HCT116 (cell line): ENCODE measurements around the gene SLC28A3. TPM values are rescaled to one million over a fixed set of nuclear protein-coding genes. Genes with fewer than 3 reads are reported as not detected.

Source experiments
- ATAC-seq: fragments of 200-7000 bp; cut with Tn5 transposase; 2 replicates; pipeline ENCODE4 v1.9.1; 2020; ENCODE audit warnings: mild to moderate bottlenecking, moderate library complexity
- BruUV-seq: library from RNA; stranded (reverse); fragments of 400-500 nt; replicated peaks from 2 replicates; lab custom pipeline; 2021; lab: Mats Ljungman, UMichigan
- CTCF ChIA-PET: fragments of 300-600 bp; sonication (Branson Sonifier 250); formaldehyde crosslinking; loops from one replicate; lab custom pipeline; 2021; ENCODE audit warnings: antibody characterized with exemption; lab: Charles Lee
- POLR2A ChIA-PET: fragments of 300-600, 350-600 bp; sonication (Branson Sonifier 250); formaldehyde crosslinking; loops from one replicate; lab custom pipeline; 2021; ENCODE audit warnings: antibody characterized with exemption; lab: Charles Lee
- RAD21 ChIA-PET, 2 experiments: fragments of 300-600 bp; sonication (Branson Sonifier 250); formaldehyde crosslinking; loops; one replicate each; lab custom pipeline; 2023; ENCODE audit warnings: low total read pairs in 2 of 2; ENCODE audit not compliant: uncharacterized antibody in 2 of 2, unreplicated experiment in 2 of 2, low non-redundant PET in 1 of 2; lab: Charles Lee
- DNase-seq: peaks from one replicate; pipeline ENCODE4 v3.0.0-alpha.2; 2010; ENCODE audit warnings: low read depth, low spot score
- H2AFZ ChIP-seq: fragments of 200-600 bp; shearing (Covaris generic), sonication (generic); 2 replicates; pipeline ENCODE4 v1.6.1; 2017; ENCODE audit warnings: low read depth, mixed run types, mixed read lengths, antibody characterized with exemption, low read length; ENCODE audit not compliant: poor library complexity, severe bottlenecking
- H3K27ac ChIP-seq: 2 replicates; pipeline ENCODE4 v1.5.1; 2012; ENCODE audit warnings: low read depth, low read length
- H3K27me3 ChIP-seq: fragments of 200-600 bp; sonication (generic); 2 replicates; pipeline ENCODE4 v1.6.1; 2016; ENCODE audit warnings: mixed run types, low read length, mixed read lengths; ENCODE audit not compliant: insufficient read depth
- H3K36me3 ChIP-seq, 2 experiments: fragments of 200-500 bp in 1 of 2; fragments of 200-600 bp in 1 of 2; sonication (Bioruptor generic) in 1 of 2; sonication (generic) in 1 of 2; 2 replicates each; pipeline versions ENCODE4 v1.5.1 to v1.6.1; 2014 to 2016; ENCODE audit warnings: low read length in 2 of 2, inconsistent platforms in 1 of 2, mixed read lengths in 1 of 2, mixed run types in 1 of 2; ENCODE audit not compliant: insufficient read depth in 2 of 2, control insufficient read depth in 1 of 2
- H3K4me1 ChIP-seq, 2 experiments: fragments of 200-600 bp in 1 of 2; sonication (generic) in 1 of 2; 2 replicates each; pipeline versions ENCODE4 v1.5.1 to v1.6.1; 2012 to 2017; ENCODE audit warnings: low read length in 2 of 2, inconsistent platforms in 1 of 2, mild to moderate bottlenecking in 1 of 2, mixed read lengths in 1 of 2, mixed run types in 1 of 2, moderate library complexity in 1 of 2; ENCODE audit not compliant: insufficient read depth in 2 of 2, control insufficient read depth in 1 of 2
- H3K4me2 ChIP-seq: fragments of 200-600 bp; sonication (generic); 2 replicates; pipeline ENCODE4 v1.6.1; 2017; ENCODE audit warnings: mixed run types, low read length, mixed read lengths
- H3K4me3 ChIP-seq, 2 experiments: fragments of 200-600 bp in 1 of 2; sonication (generic) in 1 of 2; replicated peaks in 1 of 2; 2 replicates each; pipeline ENCODE4 v1.5.1; 2011 to 2016; ENCODE audit warnings: low read length in 2 of 2, control low read depth in 1 of 2, low read depth in 1 of 2, mild to moderate bottlenecking in 1 of 2, mixed read lengths in 1 of 2, mixed run types in 1 of 2
- H3K79me2 ChIP-seq: fragments of 200-600 bp; sonication (generic); 2 replicates; pipeline ENCODE4 v1.6.1; 2017; ENCODE audit warnings: mild to moderate bottlenecking, mixed run types, low read length, moderate library complexity, mixed read lengths; ENCODE audit not compliant: insufficient read depth
- H3K9ac ChIP-seq: fragments of 200-600 bp; sonication (generic); 2 replicates; pipeline ENCODE4 v1.6.1; 2016; ENCODE audit warnings: low read length, mixed read lengths
- H3K9me2 ChIP-seq: fragments of 200-600 bp; sonication (generic), shearing (Covaris generic); 2 replicates; pipeline ENCODE4 v1.6.1; 2017; ENCODE audit warnings: mixed run types, mild to moderate bottlenecking, moderate library complexity; ENCODE audit not compliant: insufficient read depth
- H3K9me3 ChIP-seq, 2 experiments: fragments of 200-500 bp in 1 of 2; fragments of 200-600 bp in 1 of 2; sonication (Bioruptor generic) in 1 of 2; sonication (generic) in 1 of 2; 2 replicates each; pipeline ENCODE4 v1.6.1; 2014 to 2017; ENCODE audit warnings: low read length in 2 of 2, mixed read lengths in 2 of 2, inconsistent platforms in 1 of 2, low read depth in 1 of 2, mild to moderate bottlenecking in 1 of 2, mixed run types in 1 of 2, moderate library complexity in 1 of 2; ENCODE audit not compliant: control insufficient read depth in 1 of 2, insufficient read depth in 1 of 2
- H4K20me1 ChIP-seq: fragments of 200-600 bp; sonication (generic), shearing (Covaris generic); 2 replicates; pipeline ENCODE4 v1.6.1; 2017; ENCODE audit warnings: mixed run types, mild to moderate bottlenecking, moderate library complexity; ENCODE audit not compliant: insufficient read depth
- ATF3 ChIP-seq: IDR thresholded peaks from 2 replicates; pipeline ENCODE4 v1.6.1; 2012
- CTCF ChIP-seq, 3 experiments: fragments of 200-600 bp in 1 of 3; sonication (generic) in 1 of 3; IDR thresholded peaks in 2 of 3; conservative IDR thresholded peaks in 1 of 3; 2 replicates each; pipeline ENCODE4 v1.5.1; 2012 to 2017; ENCODE audit warnings: low read depth in 2 of 3, low read length in 2 of 3, antibody characterized with exemption in 1 of 3, borderline replicate concordance in 1 of 3, control low read depth in 1 of 3, mild to moderate bottlenecking in 1 of 3, mixed read lengths in 1 of 3, mixed run types in 1 of 3, moderate library complexity in 1 of 3; ENCODE audit not compliant: insufficient read depth in 1 of 3
- EGR1 ChIP-seq: IDR thresholded peaks from 2 replicates; pipeline ENCODE4 v1.6.1; 2012; ENCODE audit warnings: low read depth
- EZH2 ChIP-seq: fragments of 200-600 bp; sonication (generic); IDR thresholded peaks from 2 replicates; pipeline ENCODE4 v1.6.1; 2017; ENCODE audit warnings: antibody characterized with exemption, mixed run types
- EZH2phosphoT487 ChIP-seq: fragments of 200-600 bp; IDR thresholded peaks from 2 replicates; pipeline ENCODE4 v1.6.1; 2018; ENCODE audit warnings: antibody characterized with exemption, borderline replicate concordance
- JUND ChIP-seq: IDR thresholded peaks from 2 replicates; pipeline ENCODE4 v1.6.1; 2012
- POLR2A ChIP-seq: IDR thresholded peaks from 2 replicates; pipeline ENCODE4 v1.7.0; 2011; ENCODE audit warnings: borderline replicate concordance; ENCODE audit not compliant: insufficient read depth, insufficient read length; ENCODE audit errors: extremely low read depth
- RAD21 ChIP-seq: IDR thresholded peaks from 2 replicates; pipeline ENCODE4 v1.6.1; 2012; ENCODE audit warnings: low read depth, mild to moderate bottlenecking
- REST ChIP-seq: IDR thresholded peaks from 2 replicates; pipeline ENCODE4 v1.6.1; 2012; ENCODE audit warnings: low read depth
- SP1 ChIP-seq: IDR thresholded peaks from 2 replicates; pipeline ENCODE4 v1.6.1; 2012; ENCODE audit warnings: low read depth
- TCF7L2 ChIP-seq: IDR thresholded peaks from 2 replicates; pipeline ENCODE4 v1.7.0; 2011; ENCODE audit warnings: borderline replicate concordance, inconsistent platforms; ENCODE audit not compliant: insufficient read depth, insufficient read length; ENCODE audit errors: extremely low read depth
- YY1 ChIP-seq: IDR thresholded peaks from 2 replicates; pipeline ENCODE4 v1.6.1; 2011; ENCODE audit warnings: low read length, low read depth, moderate library complexity, mild to moderate bottlenecking; ENCODE audit not compliant: insufficient replicate concordance; ENCODE audit errors: extremely low read depth
- ZBTB33 ChIP-seq: IDR thresholded peaks from 2 replicates; pipeline ENCODE4 v1.6.1; 2011; ENCODE audit warnings: mild to moderate bottlenecking, low read length, moderate library complexity; ENCODE audit not compliant: insufficient replicate concordance; ENCODE audit errors: extremely low read depth
- ZFX ChIP-seq: fragments of 450-650 bp; IDR thresholded peaks from 2 replicates; pipeline ENCODE4 v1.6.1; 2017
- ZNF274 ChIP-seq: fragments of 200-500 bp; sonication (Bioruptor generic); IDR thresholded peaks from 2 replicates; pipeline ENCODE4 v1.6.1; 2014; ENCODE audit warnings: mild to moderate bottlenecking, low read depth, low read length, inconsistent platforms
- intact Hi-C: fragments of 100-400 bp; cut with micrococcal nuclease; formaldehyde crosslinking; loops from 2 replicates; pipeline ENCODE4 v1.10.0; 2022
- total RNA-seq: library from RNA; stranded (reverse); gene quantifications from one replicate; pipeline ENCODE4 v1.2.1, GENCODE V29; 2021; ENCODE audit not compliant: unreplicated experiment

SLC28A3 gene
- total RNA-seq, 1 experiment from 2014 or later = not detected

GRCh38 chr9:84251921-84252320 lies 88.6 kb downstream of the SLC28A3 start:
- ATAC-seq (no peak), DNase-seq (no peak)
- peaks cover 0 to 5% of the 10 kb centered on the region in 2 experiments; a peak in 1 of 4 replicates for H3K4me1 ChIP-seq
- no peak overlapping the region for H3K27ac ChIP-seq
- no peaks in the 10 kb centered on the region for H3K27me3 ChIP-seq
- intact Hi-C loops = no loop called here
- H4K20me1 ChIP-seq = no peaks in the 10 kb centered on the region
- H3K36me3 ChIP-seq = no peaks in the 10 kb centered on the region
- no peak overlapping the region for H3K4me3 ChIP-seq
- ChIA-PET POLR2A (no interaction called here), CTCF (no interaction called here), RAD21 (no interaction called here)
- no TSS peak for BruUV-seq
- TF ChIP-seq POLR2A = no peak
- no peak for TF ChIP-seq SP1
- TF ChIP-seq ATF3 = no peak
- TF ChIP-seq ZBTB33 = no peak
- no peak for TF ChIP-seq REST
- no peak for TF ChIP-seq TCF7L2
- TF ChIP-seq EZH2 = no peak
- TF ChIP-seq CTCF (IDR thresholded peaks at IDR 0.05 in 2 of 3, conservative IDR thresholded peaks at IDR 0.05 in 1 of 3; ENCODE audit: borderline replicate concordance in 1 of 3, insufficient read depth in 1 of 3, low read depth in 2 of 3, low read length in 2 of 3) = no peak
- TF ChIP-seq RAD21 = no peak
- no peak for TF ChIP-seq JUND
- no peak for TF ChIP-seq ZNF274
- TF ChIP-seq YY1 = no peak
- TF ChIP-seq EZH2phosphoT487 = no peak
- TF ChIP-seq ZFX = no peak
- TF ChIP-seq EGR1 = no peak
- no peaks in the 10 kb centered on the region for H3K9me3 ChIP-seq
- H3K9ac ChIP-seq = no peak overlapping the region
- H3K79me2 ChIP-seq = no peaks in the 10 kb centered on the region
- H3K9me2 ChIP-seq = no peaks in the 10 kb centered on the region
- H3K4me2 ChIP-seq = no peak overlapping the region
- H2AFZ ChIP-seq = no peak overlapping the region
